Stimulated activated CD8-positive, alpha-beta memory T cell treated with anti-CD3 and anti-CD28 coated beads, Interleukin-2, amount 100 ng/mL, for 1 hour (primary cell): Measurements from ENCODE around the gene FOXN3.

Experiments used
- DNase-seq, 2 donors: peaks; one replicate each; pipeline ENCODE4 v3.0.0-alpha.2; 2020; ENCODE audit warnings: low read depth in 2 of 2

The FOXN3 gene

DNA sequence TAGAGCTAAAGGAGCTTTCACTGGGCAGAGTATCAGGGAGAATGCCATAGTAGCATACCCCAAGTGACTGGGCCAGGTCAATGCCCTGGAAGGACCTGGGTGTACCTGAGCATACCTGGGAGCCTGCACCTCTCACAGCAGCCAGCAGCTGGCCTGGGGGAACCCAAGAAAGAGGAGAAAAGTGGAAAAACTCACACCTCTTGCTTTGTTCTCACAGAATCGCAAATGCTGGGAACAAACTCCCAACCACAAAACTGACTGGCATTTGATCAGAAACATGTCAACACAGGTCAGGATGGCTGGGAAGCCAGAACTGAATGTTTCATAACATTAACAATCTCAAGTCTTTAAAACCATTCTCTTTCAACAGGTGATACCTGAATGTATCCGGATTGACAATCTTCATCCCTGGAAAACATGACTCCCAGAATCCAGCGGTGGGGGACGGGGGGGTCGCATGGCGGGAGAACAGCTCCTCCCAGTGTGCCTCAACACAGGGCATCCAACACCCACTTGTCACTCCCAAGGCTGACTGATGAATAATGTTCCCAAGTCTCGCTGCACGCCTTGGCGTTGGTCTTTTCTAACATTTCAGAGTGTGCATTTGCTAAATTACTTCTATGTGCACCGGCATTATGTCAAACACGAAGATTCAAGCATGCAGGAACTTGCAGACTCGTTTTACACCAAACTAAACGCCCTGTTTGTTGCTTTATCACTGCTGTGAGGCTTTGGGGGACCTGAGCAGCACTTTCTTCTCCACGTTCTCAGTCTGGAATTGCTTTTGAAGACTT is 7.9 kb downstream of the FOXN3 start:
- DNase-seq: no peak

DNA sequence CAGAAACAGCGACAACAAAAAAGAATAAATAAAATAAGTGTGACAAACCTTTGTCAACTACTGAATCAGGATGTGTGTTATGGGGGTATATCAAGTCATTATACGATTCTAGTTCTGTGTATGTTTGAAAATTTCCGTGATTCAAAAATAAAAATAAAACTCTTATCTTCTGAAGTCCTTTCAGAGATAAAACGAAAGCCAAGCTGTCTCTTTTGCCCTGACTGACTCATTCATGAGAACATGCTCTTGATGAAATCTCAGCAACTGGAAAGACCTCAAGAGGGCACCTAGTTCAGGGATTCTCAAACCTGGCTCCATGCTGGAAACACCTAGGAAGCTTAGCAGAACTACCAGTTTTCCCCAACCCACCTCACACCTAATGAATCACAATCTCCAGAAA is 9.2 kb downstream of the FOXN3 start:
- DNase-seq: no peak

DNA sequence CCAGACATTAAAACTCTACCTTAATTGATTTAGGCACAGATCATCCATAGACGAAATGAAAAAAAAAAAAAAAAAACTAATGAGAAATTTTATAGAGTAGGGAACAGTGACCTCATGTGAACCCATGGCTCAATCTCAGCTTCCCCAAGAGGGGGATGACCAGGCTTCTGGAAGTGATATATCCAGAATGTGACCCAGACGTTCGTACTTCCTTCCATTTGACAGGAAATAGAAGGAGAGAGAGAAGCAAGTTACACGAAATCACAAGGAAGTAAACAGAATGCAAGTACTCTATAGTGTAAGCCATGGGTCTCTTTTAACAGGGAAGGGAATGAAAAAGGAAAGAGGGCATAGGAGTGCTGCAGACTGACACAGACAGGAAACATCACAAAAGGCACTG is 10.1 kb downstream of the FOXN3 start:
- no peak for DNase-seq

DNA sequence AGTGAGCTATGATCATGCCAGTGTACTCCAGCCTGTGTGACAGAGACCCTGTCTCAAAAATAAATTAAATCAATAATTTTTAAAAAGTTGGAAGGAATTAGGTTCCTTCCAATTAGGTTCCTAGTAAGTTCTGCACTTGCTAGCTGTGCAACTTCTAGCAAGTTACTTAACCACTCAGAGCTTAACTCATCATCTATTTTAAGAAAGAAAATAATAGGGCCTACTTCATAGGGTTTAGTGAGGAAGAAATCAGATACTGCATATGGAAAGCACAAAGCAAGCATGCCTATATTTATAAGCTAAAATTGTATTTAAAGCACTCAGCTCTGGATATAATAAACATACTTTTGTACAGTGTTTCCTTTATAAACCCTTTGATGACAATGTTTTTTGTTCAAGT is 10.7 kb downstream of the FOXN3 start:
- no peak for DNase-seq

DNA sequence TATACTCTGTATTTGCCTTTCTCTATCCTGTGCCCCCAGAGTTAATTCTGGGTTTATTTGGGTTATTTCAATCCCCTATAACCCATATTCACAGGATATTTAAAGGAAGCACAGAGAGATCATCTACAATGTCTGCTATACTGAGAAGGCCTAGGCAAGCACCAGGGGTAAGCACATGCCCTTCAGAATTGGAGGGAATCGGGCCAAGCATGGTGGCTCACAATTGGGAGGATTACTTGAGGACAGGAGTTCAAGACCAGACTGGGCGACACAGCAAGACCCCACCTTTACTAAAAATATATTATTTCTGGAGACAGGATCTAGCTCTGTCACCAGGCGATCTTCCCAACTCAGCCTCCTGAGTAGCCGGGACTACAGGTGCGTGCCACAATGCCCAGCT is 11.3 kb downstream of the FOXN3 start:
- no peak for DNase-seq

DNA sequence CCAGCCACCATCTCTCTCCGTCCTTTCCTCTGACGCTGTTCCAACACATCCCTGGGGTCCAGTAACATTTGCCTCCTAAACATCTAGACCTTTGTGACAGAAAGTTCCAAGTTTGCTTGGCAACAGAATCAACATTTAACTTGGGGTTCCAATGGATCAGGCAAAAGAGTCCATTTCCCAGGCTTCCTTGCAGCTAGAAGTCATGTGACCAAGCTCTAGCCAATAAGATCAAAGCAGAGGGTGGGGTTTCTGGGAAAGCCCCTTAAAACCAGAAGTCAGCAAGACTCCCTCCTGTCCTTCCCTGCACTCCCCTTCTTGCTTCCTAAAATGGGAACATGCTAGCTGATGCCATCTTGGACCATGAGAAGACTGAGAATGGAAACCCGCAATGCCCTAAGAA is 14.7 kb downstream of the FOXN3 start:
- no peak for DNase-seq

DNA sequence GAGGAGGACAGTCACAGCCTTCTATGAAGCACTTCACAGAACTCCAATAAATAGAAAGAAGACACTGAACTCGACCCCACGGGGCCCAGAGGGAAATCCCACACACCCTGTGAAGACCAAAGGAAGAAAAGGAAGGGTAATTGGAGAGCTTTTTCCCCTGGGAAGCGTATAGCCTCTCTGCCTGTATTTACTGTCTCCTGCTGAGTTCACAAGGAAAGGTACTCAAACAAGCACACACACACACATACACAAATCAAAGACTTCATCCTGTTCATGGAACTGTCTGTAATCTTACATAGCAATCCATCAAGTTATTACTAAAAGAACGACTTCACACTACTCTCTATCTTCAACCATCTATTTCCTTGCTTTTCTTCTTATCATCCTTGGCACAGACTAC is 15.3 kb downstream of the FOXN3 start:
- DNase-seq: no peak

DNA sequence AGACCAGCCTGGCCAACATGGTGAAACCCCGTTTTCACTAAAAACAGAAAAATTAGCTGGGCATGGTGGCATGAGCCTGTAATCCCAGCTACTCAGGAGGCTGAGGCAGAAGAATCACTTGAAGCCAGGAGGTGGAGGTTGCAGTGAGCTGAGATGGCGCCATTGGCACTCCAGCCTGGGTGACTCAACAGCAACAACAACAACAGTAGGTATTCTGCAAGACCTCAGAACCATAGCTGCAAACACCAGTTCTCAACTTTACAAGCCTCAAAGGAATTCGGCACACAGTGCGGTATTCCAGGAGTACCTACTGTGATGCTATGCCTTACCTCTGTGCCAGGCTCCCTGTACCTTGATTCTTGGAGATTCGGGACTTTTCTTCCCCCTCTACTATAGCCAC is 15.8 kb downstream of the FOXN3 start:
- no peak for DNase-seq

DNA sequence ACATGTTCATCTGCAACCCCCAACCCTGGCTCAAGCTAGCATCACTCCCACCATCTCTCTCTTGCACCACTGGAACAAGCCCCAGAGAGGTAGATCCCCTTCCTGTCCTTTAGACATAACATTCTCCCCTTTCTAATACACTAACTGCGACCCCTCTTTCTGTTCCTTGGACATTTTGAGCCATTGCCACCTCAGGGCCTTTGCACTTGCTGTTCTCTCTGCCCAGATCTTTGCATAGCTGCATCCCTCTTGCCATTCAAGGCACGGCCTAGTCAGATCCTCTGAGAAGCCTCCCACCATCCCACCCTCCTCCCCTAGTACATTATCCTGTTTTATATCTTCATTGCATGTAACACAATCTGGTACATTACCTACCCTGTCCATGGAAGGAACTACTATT is 16.5 kb downstream of the FOXN3 start:
- no peak for DNase-seq

DNA sequence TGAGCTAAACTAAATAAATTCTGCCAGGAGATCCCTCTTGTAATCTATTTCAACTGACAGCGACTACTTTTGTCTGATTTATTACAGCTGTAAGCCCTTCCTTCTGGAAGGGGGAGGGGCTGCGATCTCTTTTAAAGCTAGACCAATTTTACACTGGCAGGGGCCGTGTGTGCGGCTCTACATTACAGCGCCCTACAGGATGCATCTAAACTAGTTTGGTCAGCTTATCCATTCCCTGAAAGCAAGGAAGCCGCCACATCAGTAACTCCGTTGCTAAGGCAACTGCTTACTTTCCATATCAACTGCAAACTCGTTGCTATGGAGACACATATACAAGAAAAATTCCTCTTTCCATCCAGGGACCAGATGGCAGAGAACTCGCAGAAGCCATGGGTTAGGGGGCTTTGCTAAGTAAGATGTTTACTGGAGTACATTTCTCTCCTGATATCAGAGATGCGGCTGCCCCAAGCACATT is 17.4 kb downstream of the FOXN3 start:
- no peak for DNase-seq

DNA sequence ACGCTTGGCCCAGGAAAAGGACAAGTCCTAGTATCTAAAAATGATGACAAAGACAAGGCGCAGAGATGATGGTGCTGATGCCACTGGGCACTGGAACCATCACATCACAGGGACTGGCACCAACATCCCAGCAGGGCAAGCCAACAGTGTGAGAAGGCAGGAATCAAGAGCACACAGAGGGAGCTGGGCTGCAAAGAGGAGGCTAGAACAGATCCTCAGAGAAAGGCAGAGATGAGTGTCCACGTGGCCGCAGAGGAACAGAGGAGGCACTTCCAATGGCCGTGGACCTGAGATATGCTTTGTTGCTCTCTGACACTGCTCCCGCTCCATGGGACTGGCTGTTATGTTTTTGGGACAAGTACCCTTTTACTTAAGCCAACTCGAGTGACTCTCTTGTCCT is 17.9 kb downstream of the FOXN3 start:
- no peak for DNase-seq

DNA sequence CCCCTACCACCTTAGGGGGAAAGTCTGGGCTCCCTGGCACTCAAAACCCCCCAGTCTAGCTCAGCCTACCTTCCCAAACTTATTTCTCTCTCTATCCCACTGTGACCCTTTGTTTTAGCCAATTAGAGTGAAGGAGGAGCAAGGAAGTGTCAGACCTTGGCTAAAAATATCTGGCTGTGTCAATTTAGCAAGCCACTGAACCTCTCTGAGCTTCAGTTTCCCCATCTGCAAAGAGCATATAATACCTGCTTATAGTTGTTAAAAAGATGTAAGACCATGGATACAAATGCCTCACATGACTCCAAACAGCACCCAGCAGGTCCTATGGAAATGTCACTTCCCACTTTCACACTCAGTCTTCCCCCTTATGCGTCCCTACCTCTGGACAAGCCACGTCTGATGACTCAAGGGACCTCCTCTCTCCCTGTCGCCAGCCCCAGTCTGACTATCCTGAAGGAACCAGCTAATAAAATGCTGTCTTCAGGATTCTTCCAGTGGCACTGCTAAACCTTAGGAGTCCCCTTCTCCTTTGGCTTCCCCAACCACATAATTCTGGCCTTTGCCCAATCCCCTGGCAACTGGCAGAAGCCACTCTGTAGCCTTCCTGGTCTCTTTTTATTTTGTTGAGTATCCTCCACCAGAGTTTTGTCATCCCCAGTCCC is 19.3 kb downstream of the FOXN3 start:
- no peak for DNase-seq

DNA sequence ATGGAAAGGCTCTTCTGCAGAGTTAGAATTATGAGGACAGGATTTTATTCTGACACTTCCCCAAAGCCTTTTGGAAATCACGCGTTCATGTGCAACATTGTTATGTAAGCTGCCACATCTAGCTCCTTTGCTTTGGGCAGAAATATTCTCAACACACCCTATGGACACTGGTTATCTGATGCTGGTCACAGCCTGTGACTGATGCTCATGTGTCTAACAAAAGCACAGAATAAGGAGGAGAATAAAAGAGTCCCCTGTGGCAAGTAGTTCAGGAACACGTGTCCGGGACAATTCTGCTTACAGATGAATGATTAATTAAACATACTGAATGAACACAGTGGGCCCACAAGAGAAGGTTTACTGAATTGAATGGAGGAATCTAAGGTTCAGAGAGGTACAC is 22.1 kb downstream of the FOXN3 start:
- no peak for DNase-seq

DNA sequence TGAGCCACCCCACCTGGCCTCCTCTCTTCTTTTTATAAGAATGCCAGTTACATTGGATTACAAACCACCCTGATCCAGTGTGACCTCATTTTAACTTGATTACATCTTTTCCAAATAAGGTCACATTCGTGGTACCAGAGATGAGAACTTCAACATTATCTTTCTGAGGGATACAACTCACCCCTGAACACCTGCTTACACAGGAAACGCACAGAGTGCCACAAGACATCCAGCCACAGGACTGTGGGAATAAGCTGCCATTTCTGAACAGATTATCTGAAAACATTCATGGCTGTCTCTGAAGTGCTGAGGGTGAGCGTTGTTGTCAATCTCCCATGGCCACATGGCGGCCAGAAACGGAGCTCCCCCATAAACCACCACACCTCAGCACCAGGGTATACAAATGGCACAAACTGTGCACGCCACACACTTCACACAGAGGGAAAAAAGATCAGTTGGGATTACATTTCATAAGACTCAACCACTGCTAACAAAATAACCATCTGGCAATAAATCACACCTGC is 23.7 kb downstream of the FOXN3 start:
- no peak for DNase-seq

DNA sequence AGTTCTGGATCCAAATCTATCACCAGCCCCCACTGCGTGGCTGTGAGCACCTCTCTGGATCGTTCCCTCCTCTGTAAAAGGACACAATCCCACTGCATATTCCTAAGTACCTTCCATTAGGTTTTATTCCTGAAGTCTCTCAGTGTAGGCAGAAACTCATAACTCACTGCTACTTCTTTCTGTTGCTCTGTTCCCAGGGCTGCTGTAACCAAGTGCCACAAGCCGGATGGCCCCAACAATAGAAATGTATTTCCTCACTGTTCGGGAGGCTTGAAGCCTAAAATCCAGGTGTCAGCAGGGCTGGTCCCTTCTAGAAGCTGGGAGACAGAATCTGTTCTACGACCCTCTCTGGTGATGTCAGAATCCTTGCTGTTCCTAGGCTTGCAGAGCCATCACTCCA is 24.9 kb downstream of the FOXN3 start:
- DNase-seq: no peak

DNA sequence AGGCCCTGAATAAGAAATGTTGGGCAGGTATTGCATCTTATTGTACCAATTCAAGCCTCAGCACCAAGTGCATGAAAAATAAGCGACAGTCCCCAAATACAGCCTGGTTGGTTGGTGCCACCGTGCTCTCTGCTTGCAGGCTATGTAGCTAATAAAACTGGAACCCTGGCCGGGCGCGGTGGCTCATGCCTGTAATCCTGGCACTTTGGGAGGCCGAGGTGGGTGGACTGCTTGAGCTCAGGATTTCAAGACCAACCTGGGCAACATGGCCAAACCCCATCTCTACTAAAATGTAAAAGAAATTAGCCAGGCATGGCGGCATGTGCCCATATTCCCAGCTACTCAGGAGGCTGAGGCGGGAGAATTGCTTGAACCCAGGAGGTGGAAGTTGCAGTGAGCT is 25.5 kb downstream of the FOXN3 start:
- no peak for DNase-seq

DNA sequence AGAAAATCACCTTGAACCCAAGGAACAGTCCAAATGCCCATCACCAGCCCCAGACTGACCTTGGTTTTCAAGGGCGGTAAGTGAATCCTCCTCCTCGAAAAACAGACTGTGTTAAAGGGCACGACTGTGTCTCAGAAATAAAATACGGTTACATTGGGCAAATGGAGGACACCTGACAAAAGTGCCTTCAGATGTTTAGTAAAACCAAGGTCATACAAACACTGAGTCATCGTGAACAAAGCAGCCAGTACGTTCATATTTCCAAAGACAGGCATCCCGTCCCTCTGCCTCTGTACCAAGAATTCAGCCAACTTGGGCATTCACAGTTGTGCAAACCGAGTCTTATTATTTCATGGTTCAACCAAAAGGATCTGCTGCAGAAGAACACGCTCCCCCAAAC is 25.9 kb downstream of the FOXN3 start:
- DNase-seq: no peak

DNA sequence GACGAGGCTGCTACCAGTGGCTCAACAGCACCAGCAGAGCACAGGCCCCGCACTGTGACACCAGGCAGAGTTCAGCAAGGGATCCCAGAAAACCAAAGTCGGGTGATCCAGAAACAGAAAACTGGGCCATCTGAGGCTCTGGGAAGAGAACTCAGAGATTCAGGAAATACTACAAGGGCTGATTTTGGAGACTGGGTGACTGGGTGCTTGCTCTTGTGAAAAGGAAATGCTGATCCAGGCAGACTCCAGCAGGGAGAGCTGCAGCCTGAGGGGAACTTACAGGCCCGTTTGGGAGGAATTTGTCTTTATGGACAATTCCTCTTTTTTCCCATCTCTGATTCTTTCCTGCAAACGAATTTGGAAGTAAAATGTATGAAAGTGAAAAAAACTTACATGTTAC is 28.2 kb downstream of the FOXN3 start:
- DNase-seq: no peak

DNA sequence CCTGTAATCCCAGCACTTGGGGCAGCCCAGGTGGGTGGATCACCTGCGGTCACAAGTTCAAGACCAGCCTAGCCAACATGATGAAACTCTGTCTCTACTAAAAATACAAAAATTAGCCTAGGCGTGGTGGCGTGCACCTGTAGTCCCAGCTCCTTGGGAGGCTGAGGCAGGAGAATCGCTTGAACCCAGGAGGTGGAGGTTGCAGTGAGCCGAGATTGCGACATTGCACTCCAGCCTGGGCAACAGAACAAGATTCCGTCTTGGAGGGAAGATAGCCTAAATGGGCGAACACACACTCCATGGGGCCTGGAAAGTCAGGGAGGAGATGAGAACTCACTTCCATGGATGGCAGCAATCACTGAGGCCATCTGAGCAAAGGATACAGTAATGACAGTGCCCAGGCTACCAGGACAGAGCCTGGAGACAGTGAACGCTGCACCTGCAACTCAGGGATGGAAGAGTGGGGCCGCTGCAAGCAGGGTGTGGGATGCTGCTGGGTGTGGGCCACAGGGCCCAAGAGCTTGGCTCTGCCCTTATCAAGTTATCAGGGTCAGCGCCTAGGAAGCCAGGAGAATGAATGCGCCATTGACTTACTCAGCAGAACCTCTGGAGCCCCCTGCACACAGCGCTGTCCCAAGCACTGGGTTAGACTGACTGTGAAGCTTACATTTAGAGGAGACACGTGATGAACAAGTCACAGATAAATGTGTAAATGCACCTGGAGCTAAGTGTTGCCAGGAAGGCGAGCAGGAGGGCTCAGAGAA is 28.9 kb downstream of the FOXN3 start:
- DNase-seq: no peak

DNA sequence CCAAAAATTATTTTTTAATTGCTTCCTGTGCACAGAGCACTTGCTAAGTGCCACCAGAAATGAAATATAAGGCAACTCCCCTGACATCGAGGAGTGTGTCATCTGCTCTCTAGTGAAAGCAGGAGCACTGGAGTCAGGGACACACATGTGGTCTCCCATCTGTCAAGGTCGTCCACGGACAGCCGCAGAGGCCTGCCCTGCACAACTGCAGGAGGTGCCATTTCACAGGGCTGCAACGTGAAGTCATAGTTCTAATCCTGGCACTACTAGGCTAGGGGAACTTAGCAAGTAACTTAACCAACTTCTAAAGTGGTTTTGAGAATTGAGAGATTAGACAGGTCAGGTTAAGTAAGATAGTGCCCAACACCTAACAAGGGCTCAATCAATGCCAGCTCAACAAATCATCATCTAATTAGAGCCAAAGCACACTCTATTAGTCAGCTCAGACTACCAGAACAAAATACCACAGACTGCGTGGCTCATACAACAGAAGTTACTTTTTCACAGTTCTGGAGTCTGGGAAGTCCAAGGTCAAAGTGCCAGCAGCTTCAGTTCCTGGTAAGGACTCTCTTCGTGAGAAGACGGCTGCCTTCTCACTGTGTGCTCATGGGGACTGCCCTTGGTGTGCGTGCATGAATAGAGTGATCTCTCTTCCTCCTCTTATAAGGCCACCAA is 30.7 kb downstream of the FOXN3 start:
- DNase-seq: no peak

DNA sequence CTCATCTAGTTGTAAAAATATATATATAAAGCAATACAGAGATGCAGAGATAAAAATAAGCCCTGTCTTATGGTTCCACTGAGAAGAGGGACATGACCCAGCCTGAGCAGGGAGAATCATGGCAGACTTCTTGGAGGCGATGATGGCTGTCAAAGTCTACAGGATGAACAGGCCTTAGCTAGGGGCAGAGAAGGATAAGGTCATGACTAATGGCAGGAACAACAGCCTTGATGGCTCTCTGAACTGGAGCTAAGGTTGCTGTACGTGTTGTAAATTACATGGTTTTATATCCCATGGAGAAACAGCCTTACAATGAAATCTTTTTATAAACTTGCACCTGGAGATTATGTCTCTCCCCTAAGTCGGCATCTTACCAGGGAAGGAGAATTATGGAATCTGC is 32.4 kb downstream of the FOXN3 start:
- DNase-seq: no peak

DNA sequence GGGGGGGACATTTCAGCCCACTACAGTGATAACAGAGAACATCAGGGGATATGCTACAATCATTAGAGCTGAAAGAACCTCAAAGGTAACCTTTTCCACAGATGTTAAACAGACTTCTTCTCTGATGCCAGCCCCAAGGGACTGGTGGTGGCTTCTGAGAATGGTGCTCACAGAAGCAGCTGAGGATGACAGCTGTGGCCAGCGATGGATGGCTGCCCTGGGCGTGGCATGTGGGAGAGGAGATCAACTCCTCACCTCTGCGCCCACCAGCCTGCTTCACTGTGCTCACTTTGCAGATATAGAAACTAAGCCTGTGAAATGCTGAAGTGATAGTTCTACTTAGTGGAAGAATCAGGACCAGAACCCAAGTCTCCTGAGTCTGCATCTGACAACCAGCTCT is 33.0 kb downstream of the FOXN3 start:
- no peak for DNase-seq
